Loucy (cell line): ENCODE measurements around the gene TMEM129.

Experiments
- H2AFZ ChIP-seq: fragments of 200-600 bp; sonication (generic); 2 replicates; pipeline ENCODE4 v1.6.0; 2016; ENCODE audit warnings: antibody characterized with exemption, mild to moderate bottlenecking, low read length, moderate library complexity
- H3F3A ChIP-seq: fragments of 200-600 bp; 2 replicates; pipeline ENCODE4 v1.6.0; 2016; ENCODE audit warnings: antibody characterized with exemption, low read depth, mild to moderate bottlenecking
- H3K27me3 ChIP-seq: fragments of 200-600 bp; sonication (generic); 2 replicates; pipeline ENCODE4 v1.6.1; 2014; ENCODE audit warnings: low read length, mild to moderate bottlenecking; ENCODE audit not compliant: insufficient read depth, poor library complexity, severe bottlenecking
- H3K36me3 ChIP-seq: fragments of 200-600 bp; sonication (generic); 2 replicates; pipeline ENCODE4 v1.6.1; 2016; ENCODE audit warnings: low read length; ENCODE audit not compliant: insufficient read depth
- H3K4me1 ChIP-seq: fragments of 200-600 bp; sonication (generic); 2 replicates; pipeline ENCODE4 v1.5.1; 2014; ENCODE audit warnings: low read length, mild to moderate bottlenecking; ENCODE audit not compliant: insufficient read depth, poor library complexity, severe bottlenecking
- H3K4me2 ChIP-seq: fragments of 200-600 bp; sonication (generic); 2 replicates; pipeline ENCODE4 v1.6.0; 2014; ENCODE audit warnings: antibody characterized with exemption, low read length, low read depth, mild to moderate bottlenecking; ENCODE audit not compliant: poor library complexity, severe bottlenecking
- H3K4me3 ChIP-seq: fragments of 200-600 bp; sonication (generic); 2 replicates; pipeline ENCODE4 v1.5.1; 2014; ENCODE audit warnings: low read length, mild to moderate bottlenecking, mixed read lengths; ENCODE audit not compliant: poor library complexity, severe bottlenecking
- H3K79me2 ChIP-seq: fragments of 200-600 bp; sonication (generic); 2 replicates; pipeline ENCODE4 v1.6.1; 2014; ENCODE audit warnings: low read length; ENCODE audit not compliant: insufficient read depth
- H3K9ac ChIP-seq: fragments of 200-600 bp; sonication (generic); 2 replicates; pipeline ENCODE4 v1.6.0; 2014; ENCODE audit warnings: mild to moderate bottlenecking, low read depth, low read length, moderate library complexity; ENCODE audit not compliant: poor library complexity, severe bottlenecking
- H3K9me2 ChIP-seq: fragments of 200-600 bp; sonication (generic); replicated peaks from 2 replicates; pipeline ENCODE4 v1.6.1; 2016; ENCODE audit warnings: low read depth, low read length, mixed read lengths
- H3K9me3 ChIP-seq: fragments of 200-600 bp; sonication (generic); 2 replicates; pipeline ENCODE4 v1.6.1; 2014; ENCODE audit warnings: mild to moderate bottlenecking, antibody characterized with exemption, low read length, low read depth; ENCODE audit not compliant: insufficient read depth
- H4K20me1 ChIP-seq: fragments of 200-600 bp; sonication (generic); 2 replicates; pipeline ENCODE4 v1.6.0; 2014; ENCODE audit warnings: antibody characterized with exemption, low read length, mild to moderate bottlenecking; ENCODE audit not compliant: insufficient read depth, poor library complexity, severe bottlenecking
- CTCF ChIP-seq: fragments of 200-600 bp; sonication (generic); conservative IDR thresholded peaks from 2 replicates; pipeline ENCODE4 v1.5.1; 2014; ENCODE audit warnings: mild to moderate bottlenecking, antibody characterized with exemption, low read length
- EZH2phosphoT487 ChIP-seq: fragments of 200-600 bp; IDR thresholded peaks from 2 replicates; pipeline ENCODE4 v1.6.1; 2018; ENCODE audit warnings: antibody characterized with exemption, mild to moderate bottlenecking, moderate library complexity, borderline replicate concordance

TMEM129 gene

DNA sequence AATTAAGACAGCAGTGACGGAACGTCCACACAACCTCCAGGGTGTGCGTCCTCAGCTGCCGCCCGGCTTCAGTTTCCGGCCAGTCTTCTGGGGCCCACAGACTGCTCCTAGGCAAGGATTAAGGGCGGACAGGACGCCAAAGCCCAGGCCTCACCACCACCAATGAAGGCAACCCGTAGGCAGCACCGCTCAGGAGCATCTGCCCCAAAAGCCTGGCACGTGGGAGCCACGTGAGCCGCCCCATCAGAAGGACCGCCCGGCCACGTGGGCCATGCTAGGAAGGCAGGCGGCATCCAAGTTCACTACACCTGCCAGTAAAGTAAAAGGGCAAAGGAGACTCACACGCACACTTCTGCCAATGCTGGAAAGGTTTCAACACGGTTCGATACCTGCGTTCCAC, 51.3 kb downstream of the TMEM129 start:
- H3F3A ChIP-seq: no peaks in the 10 kb centered on the region
- no peak for TF ChIP-seq CTCF
- TF ChIP-seq EZH2phosphoT487: no peak
- H4K20me1 ChIP-seq: no peaks in the 10 kb centered on the region
- no peaks in the 10 kb centered on the region for H3K36me3 ChIP-seq
- H3K4me3 ChIP-seq: no peak overlapping the region
- no peak overlapping the region for H2AFZ ChIP-seq
- no peaks in the 10 kb centered on the region for H3K9me2 ChIP-seq
- no peaks in the 10 kb centered on the region for H3K79me2 ChIP-seq
- no peak overlapping the region for H3K4me2 ChIP-seq
- H3K27me3 ChIP-seq: no peaks in the 10 kb centered on the region
- H3K4me1 ChIP-seq: no peaks in the 10 kb centered on the region
- H3K9me3 ChIP-seq: no peaks in the 10 kb centered on the region
- no peak overlapping the region for H3K9ac ChIP-seq

DNA sequence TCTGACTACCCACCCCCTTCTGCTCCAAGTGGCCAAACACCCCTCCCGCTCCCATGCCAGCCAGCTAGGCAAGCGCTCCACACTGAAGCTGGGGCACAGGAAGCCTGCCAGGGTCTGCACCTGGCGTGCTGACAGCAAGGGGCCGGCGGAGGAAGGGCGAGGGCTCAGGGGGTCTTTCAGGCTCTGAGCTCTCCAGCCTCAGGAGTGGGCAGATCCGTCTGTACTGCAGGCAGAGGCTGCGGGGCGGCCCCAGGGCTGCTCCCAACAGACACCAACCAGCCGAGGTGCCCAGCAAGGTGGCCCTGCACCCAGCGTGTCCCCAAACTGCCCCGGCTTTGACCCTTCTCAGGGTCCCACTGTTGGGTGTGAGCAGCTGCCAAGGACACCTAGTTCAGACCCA, 51.9 kb downstream of the TMEM129 start:
- Histone ChIP-seq H4K20me1 (no peaks in the 10 kb centered on the region), H3K9me3 (no peaks in the 10 kb centered on the region), H3K27me3 (no peaks in the 10 kb centered on the region), H3K4me3 (no peak overlapping the region), H3K4me1 (no peaks in the 10 kb centered on the region), H3K79me2 (no peaks in the 10 kb centered on the region), H3K9ac (no peak overlapping the region), H3F3A (no peaks in the 10 kb centered on the region), H3K4me2 (no peak overlapping the region), H2AFZ (no peak overlapping the region), H3K36me3 (no peaks in the 10 kb centered on the region), H3K9me2 (no peaks in the 10 kb centered on the region)
- TF ChIP-seq EZH2phosphoT487 (no peak), CTCF (no peak)

DNA sequence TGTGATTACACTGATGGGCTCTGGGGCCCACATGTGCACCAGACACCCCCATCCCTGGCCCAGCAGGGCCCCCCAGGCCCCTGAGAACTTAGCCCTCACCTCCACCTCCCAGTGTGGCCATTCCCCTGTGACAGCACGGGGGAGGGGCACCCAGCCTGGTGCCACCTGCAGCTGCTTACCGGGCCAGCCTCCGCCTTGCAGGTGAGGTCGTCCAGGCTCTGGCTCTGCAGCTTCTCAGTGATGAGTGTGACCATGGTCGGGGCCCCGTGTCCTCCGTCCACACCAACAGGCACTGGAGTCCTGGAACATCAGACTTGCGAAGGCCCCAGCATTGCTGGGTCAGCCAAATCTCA, 52.7 kb downstream of the TMEM129 start:
- H3F3A ChIP-seq: no peaks in the 10 kb centered on the region
- H3K9ac ChIP-seq: no peak overlapping the region
- H2AFZ ChIP-seq: no peak overlapping the region
- no peaks in the 10 kb centered on the region for H4K20me1 ChIP-seq
- H3K4me1 ChIP-seq: no peaks in the 10 kb centered on the region
- no peak overlapping the region for H3K4me2 ChIP-seq
- H3K79me2 ChIP-seq: no peaks in the 10 kb centered on the region
- no peaks in the 10 kb centered on the region for H3K9me2 ChIP-seq
- H3K4me3 ChIP-seq: no peak overlapping the region
- TF ChIP-seq EZH2phosphoT487: no peak
- TF ChIP-seq CTCF: no peak
- H3K27me3 ChIP-seq: no peaks in the 10 kb centered on the region
- no peaks in the 10 kb centered on the region for H3K9me3 ChIP-seq
- H3K36me3 ChIP-seq: no peaks in the 10 kb centered on the region
